A673 (cell line): Measurements from ENCODE around the gene MGAT5B. TPM values are rescaled to one million over a fixed set of nuclear protein-coding genes. Genes with fewer than 3 reads are reported as not detected.

Experiments used
- BruUV-seq: library from RNA; stranded (reverse); fragments of 400-500 nt; replicated peaks from 2 replicates; lab custom pipeline; 2021; lab: Mats Ljungman, UMichigan
- CTCF ChIA-PET: fragments of 300-600 bp; sonication (Branson Sonifier 250); formaldehyde crosslinking; loops from one replicate; lab custom pipeline; 2022; ENCODE audit warnings: antibody characterized with exemption; lab: Charles Lee
- POLR2A ChIA-PET: fragments of 300-600 bp; sonication (Branson Sonifier 250); formaldehyde crosslinking; loops from one replicate; lab custom pipeline; 2022; ENCODE audit warnings: antibody characterized with exemption; ENCODE audit not compliant: low non-redundant PET; lab: Charles Lee
- DNase-seq: peaks from one replicate; pipeline ENCODE4 v3.0.0-alpha.2; 2015; ENCODE audit warnings: low spot score
- H3K27ac ChIP-seq: fragments of 200-600 bp; sonication (generic); 2 replicates; pipeline ENCODE4 v1.5.1; 2016; ENCODE audit warnings: mixed run types, low read depth, mild to moderate bottlenecking, mixed read lengths, antibody characterized with exemption, low read length; ENCODE audit not compliant: poor library complexity, severe bottlenecking
- H3K27me3 ChIP-seq: fragments of 200-600 bp; sonication (generic); replicated peaks from 2 replicates; pipeline ENCODE4 v1.6.1; 2017; ENCODE audit warnings: mixed run types, low read depth, mild to moderate bottlenecking, mixed read lengths, antibody characterized with exemption, low read length; ENCODE audit not compliant: insufficient read depth, poor library complexity
- H3K36me3 ChIP-seq: fragments of 200-600 bp; sonication (generic); 2 replicates; pipeline ENCODE4 v1.6.1; 2016; ENCODE audit warnings: mixed run types, mild to moderate bottlenecking, mixed read lengths, antibody characterized with exemption, low read length; ENCODE audit not compliant: insufficient read depth, poor library complexity, severe bottlenecking
- H3K4me1 ChIP-seq: fragments of 200-600 bp; sonication (generic); 2 replicates; pipeline ENCODE4 v1.6.1; 2017; ENCODE audit warnings: mixed run types, mild to moderate bottlenecking, mixed read lengths, antibody characterized with exemption, low read length; ENCODE audit not compliant: insufficient read depth, poor library complexity, severe bottlenecking
- H3K4me3 ChIP-seq: fragments of 200-600 bp; sonication (generic); 2 replicates; pipeline ENCODE4 v1.5.1; 2016; ENCODE audit warnings: low read depth, mixed run types, mild to moderate bottlenecking, mixed read lengths, low read length; ENCODE audit not compliant: poor library complexity, severe bottlenecking
- H3K9me3 ChIP-seq: fragments of 200-600 bp; sonication (generic); 2 replicates; pipeline ENCODE4 v1.6.1; 2016; ENCODE audit warnings: mixed run types, low read depth, mild to moderate bottlenecking, mixed read lengths, antibody characterized with exemption, low read length; ENCODE audit not compliant: poor library complexity, severe bottlenecking
- CTCF ChIP-seq: fragments of 300-800, 200-600 bp; sonication (generic); conservative IDR thresholded peaks from 2 replicates; pipeline ENCODE4 v1.5.1; 2017; ENCODE audit warnings: low read depth, mild to moderate bottlenecking, antibody characterized with exemption, low read length, moderate library complexity, mixed read lengths
- EZH2 ChIP-seq: fragments of 200-600 bp; sonication (generic); IDR thresholded peaks from 2 replicates; pipeline ENCODE4 v1.6.1; 2017; ENCODE audit warnings: borderline replicate concordance, low read depth, mild to moderate bottlenecking, mixed read lengths, antibody characterized with exemption, low read length; ENCODE audit not compliant: poor library complexity, severe bottlenecking
- intact Hi-C: fragments of 100-400 bp; cut with micrococcal nuclease; formaldehyde crosslinking; loops from one replicate; pipeline ENCODE4 v1.10.0; 2022; ENCODE audit not compliant: unreplicated experiment
- total RNA-seq: library from RNA; stranded (reverse); gene quantifications from 2 replicates; pipeline ENCODE4 v1.2.3, GENCODE V29; 2021

The MGAT5B gene
- total RNA-seq, 1 experiment from 2014 or later = 1.1 TPM

DNA sequence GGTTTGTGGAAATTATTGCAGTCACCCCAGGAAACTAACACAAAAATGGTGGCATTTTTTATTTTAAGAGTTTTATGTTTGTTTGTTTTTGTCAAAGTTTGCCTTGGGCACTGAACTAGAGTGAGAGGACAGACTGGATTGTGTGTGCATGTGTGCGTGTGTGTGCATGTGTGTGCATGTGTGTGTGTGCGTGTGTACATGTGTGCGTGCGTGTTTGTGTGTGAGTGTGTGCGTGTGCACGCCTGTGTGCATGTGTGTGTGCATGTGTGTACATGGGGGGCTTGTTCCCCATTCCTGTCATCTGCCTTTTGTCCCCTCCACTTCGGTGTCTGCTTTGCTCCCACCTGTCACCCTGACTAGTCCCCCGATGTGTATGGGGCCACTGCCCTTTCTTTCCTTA, 32.5 kb downstream of the MGAT5B start:
- no peaks in the 10 kb centered on the region for H3K4me1 ChIP-seq
- intact Hi-C loops = no loop called here
- CTCF ChIA-PET = no interaction called here
- DNase-seq = no peak
- no peaks in the 10 kb centered on the region for H3K36me3 ChIP-seq
- no peak for TF ChIP-seq CTCF
- TF ChIP-seq EZH2 = no peak
- H3K27ac ChIP-seq = no peak overlapping the region
- H3K27me3 ChIP-seq = no peaks in the 10 kb centered on the region
- H3K4me3 ChIP-seq = no peak overlapping the region
- POLR2A ChIA-PET = no interaction called here
- BruUV-seq = no TSS peak
- H3K9me3 ChIP-seq = no peaks in the 10 kb centered on the region

DNA sequence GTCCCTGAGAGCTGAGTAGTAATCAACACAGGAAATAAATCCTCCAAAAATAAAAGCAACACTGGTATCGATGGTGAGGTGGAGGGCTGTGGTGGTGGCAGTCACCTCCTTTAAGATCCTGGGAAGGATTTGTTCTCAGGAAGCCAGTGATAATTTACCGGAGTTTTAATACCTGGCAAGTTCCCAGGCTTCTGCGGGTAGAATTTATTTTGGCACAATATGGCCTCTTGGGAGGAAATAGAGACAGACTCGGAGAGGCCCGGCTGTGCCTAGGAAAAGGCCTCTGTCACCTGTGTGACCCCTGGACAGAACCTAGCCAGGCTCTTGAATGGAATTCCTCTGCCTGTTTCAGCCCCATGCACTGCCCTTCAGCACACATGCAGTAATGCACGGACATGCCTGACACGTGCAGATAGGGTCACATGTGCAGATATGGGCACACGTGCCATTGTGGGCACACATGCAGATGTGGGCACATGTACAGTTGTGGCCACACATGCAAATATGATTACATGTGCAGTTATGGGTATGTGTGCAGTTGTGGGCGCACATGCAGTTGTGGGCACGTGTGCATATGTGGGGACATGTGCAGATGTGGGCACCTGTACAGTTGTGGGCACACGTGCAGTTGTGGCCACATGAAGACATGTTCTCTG, 33.5 kb downstream of the MGAT5B start:
- DNase-seq = peak; percentile 19
- BruUV-seq = no TSS peak
- no peak overlapping the region for H3K27ac ChIP-seq
- H3K36me3 ChIP-seq = no peaks in the 10 kb centered on the region
- ChIA-PET CTCF (no interaction called here), POLR2A (no interaction called here)
- TF ChIP-seq CTCF (no peak), EZH2 (no peak)
- H3K4me3 ChIP-seq = no peak overlapping the region
- intact Hi-C loops = no loop called here
- H3K27me3 ChIP-seq = no peaks in the 10 kb centered on the region
- no peaks in the 10 kb centered on the region for H3K9me3 ChIP-seq
- no peaks in the 10 kb centered on the region for H3K4me1 ChIP-seq

- POLR2A ChIA-PET = no interaction called here
- TF ChIP-seq EZH2 (no peak), CTCF (no peak)
Measured at GRCh38 chr17:76902476-76902875, 34.3 kb downstream of the MGAT5B start.

More at GRCh38 chr17:76902476-76902875, 34.3 kb downstream of the MGAT5B start:
- Histone ChIP-seq H3K27me3 (no peaks in the 10 kb centered on the region), H3K36me3 (no peaks in the 10 kb centered on the region), H3K27ac (no peak overlapping the region), H3K4me3 (no peak overlapping the region), H3K9me3 (no peaks in the 10 kb centered on the region), H3K4me1 (no peaks in the 10 kb centered on the region)
- intact Hi-C loops = no loop called here
- BruUV-seq = no TSS peak
- DNase-seq = no peak
- CTCF ChIA-PET = no interaction called here
